Stimulated activated CD8-positive, alpha-beta memory T cell treated with anti-CD3 and anti-CD28 coated beads, Interleukin-15, amount 100 ng/mL, for 1 hour (primary cell): ENCODE data around the gene INPP5A.

Experiments
- DNase-seq: peaks from one replicate; pipeline ENCODE4 v3.0.0-alpha.2; 2020; ENCODE audit warnings: low read depth

Gene INPP5A

GRCh38 chr10:132580617-132581016 is 43.0 kb downstream of the INPP5A start:
- no peak for DNase-seq

GRCh38 chr10:132582137-132582536 is 44.5 kb downstream of the INPP5A start:
- no peak for DNase-seq

- DNase-seq = no peak
Measured at GRCh38 chr10:132582771-132583170, 45.2 kb downstream of the INPP5A start.

- no peak for DNase-seq
Measured at GRCh38 chr10:132583456-132583855, 45.9 kb downstream of the INPP5A start.

- no peak for DNase-seq
Measured at GRCh38 chr10:132584081-132584480, 46.5 kb downstream of the INPP5A start.

- DNase-seq = no peak
Measured at GRCh38 chr10:132585732-132586722, 48.4 kb downstream of the INPP5A start.

GRCh38 chr10:132586739-132587138 is 49.2 kb downstream of the INPP5A start:
- DNase-seq = no peak

GRCh38 chr10:132587175-132587574 is 49.6 kb downstream of the INPP5A start:
- no peak for DNase-seq

GRCh38 chr10:132588301-132589013 is 50.9 kb downstream of the INPP5A start:
- no peak for DNase-seq

GRCh38 chr10:132589015-132589414 is 51.4 kb downstream of the INPP5A start:
- DNase-seq = no peak

GRCh38 chr10:132589681-132590080 is 52.1 kb downstream of the INPP5A start:
- DNase-seq = no peak

- no peak for DNase-seq
Measured at GRCh38 chr10:132590094-132590751, 52.6 kb downstream of the INPP5A start.

- DNase-seq = no peak
Measured at GRCh38 chr10:132590752-132591121, 53.1 kb downstream of the INPP5A start.

- no peak for DNase-seq
Measured at GRCh38 chr10:132591166-132591971, 53.8 kb downstream of the INPP5A start.

GRCh38 chr10:132592790-132593383 is 55.3 kb downstream of the INPP5A start:
- no peak for DNase-seq

- no peak for DNase-seq
Measured at GRCh38 chr10:132593389-132593788, 55.8 kb downstream of the INPP5A start.

- DNase-seq = no peak
Measured at GRCh38 chr10:132593900-132594876, 56.6 kb downstream of the INPP5A start.

- DNase-seq = no peak
Measured at GRCh38 chr10:132595021-132595420, 57.4 kb downstream of the INPP5A start.

- no peak for DNase-seq
Measured at GRCh38 chr10:132595854-132596253, 58.3 kb downstream of the INPP5A start.

- DNase-seq = no peak
Measured at GRCh38 chr10:132596742-132597279, 59.2 kb downstream of the INPP5A start.
